Activated T-cell treated with anti-CD3 and anti-CD28 coated beads, Interleukin-2, amount 50 U/mL, for 4 hours (primary cell): ENCODE data around the gene DGKZ. TPM values are rescaled to one million over a fixed set of nuclear protein-coding genes. Genes with fewer than 3 reads are reported as not detected.

Experiments
- ATAC-seq, 2 donors: fragments of 200-7000 bp; cut with Tn5 transposase; one replicate each; pipeline ENCODE4 v1.10.0; 2021
- DNase-seq: peaks from one replicate; pipeline ENCODE4 v3.0.0-alpha.2; 2020
- H3K27me3 Mint-ChIP-seq: one replicate; pipeline ENCODE4 v1.8.0; 2021; ENCODE audit warnings: low read depth, mixed read lengths
- H3K36me3 Mint-ChIP-seq: one replicate; pipeline ENCODE4 v1.8.0; 2022; ENCODE audit warnings: mixed read lengths; ENCODE audit not compliant: insufficient read depth
- H3K4me1 Mint-ChIP-seq: one replicate; pipeline ENCODE4 v1.8.0; 2021; ENCODE audit warnings: low read depth, mixed read lengths
- H3K4me3 Mint-ChIP-seq: one replicate; pipeline ENCODE4 v1.8.0; 2021; ENCODE audit warnings: mild to moderate bottlenecking, moderate library complexity, mixed read lengths
- H3K9me3 Mint-ChIP-seq: one replicate; pipeline ENCODE4 v1.8.0; 2021; ENCODE audit warnings: mixed read lengths
- total RNA-seq, 3 donors: library from RNA; stranded (reverse); gene quantifications; one replicate each; pipeline ENCODE4 v1.2.1, GENCODE V29; 2021

DGKZ gene
- total RNA-seq, 3 donors from 2014 or later: 112 to 122 (median 118) TPM

DNA sequence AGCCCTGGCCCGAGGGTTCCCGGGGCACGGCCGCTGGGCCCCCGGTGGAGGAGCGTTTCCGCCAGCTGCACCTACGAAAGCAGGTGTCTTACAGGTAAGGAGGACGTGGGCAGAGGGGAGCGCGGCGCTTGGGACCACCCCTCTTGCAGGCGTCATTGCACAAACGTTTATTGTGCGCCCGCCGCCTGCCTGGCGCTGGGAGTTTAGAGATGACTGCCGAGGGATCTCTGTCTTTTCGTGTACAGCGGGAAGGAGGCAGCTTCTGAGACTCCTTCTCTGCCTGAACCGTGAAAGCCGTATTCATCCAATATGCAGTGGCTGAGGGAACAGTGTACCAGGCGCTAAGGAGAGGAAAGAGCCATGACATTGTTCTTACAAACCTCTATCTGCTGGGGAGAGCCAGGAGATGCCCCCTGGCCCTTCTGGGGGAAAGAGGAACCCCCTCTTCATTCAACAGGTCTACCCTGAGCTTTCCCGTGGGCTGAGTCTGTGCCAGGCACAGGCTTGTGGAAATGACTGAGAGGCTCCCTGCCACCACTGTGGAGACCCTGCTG is 13.8 kb upstream of the DGKZ start:
- Mint-ChIP-seq H3K27me3 (peaks cover 3% of the 10 kb centered on the region), H3K4me1 (peaks cover 69% of the 10 kb centered on the region), H3K36me3 (no peaks in the 10 kb centered on the region), H3K4me3 (peak overlapping the region; percentile 77), H3K9me3 (no peaks in the 10 kb centered on the region)
- ATAC-seq (peak; percentile 10 to 13), DNase-seq (no peak)

DNA sequence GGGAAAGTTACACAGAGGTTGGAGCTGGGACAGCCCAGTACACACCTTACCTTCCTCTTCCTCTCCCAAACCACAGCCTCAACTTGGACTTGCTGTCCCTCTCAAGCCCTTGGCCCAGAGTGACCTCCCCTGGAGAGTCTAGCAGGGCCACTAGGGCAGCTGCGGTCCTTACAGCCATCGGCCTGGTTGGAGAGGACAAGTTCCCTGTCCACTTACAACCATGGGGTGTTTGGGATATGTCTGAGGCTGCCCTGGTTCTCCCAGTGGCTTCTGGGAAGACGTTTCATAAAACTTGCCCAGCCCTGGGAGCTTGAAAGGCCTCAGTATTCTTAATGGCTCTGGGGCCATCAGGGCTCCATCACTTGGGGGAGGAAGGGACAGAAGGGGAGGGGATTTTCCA is 13.1 kb upstream of the DGKZ start:
- H3K27me3 Mint-ChIP-seq: peaks cover 3% of the 10 kb centered on the region
- no peak for ATAC-seq

DNA sequence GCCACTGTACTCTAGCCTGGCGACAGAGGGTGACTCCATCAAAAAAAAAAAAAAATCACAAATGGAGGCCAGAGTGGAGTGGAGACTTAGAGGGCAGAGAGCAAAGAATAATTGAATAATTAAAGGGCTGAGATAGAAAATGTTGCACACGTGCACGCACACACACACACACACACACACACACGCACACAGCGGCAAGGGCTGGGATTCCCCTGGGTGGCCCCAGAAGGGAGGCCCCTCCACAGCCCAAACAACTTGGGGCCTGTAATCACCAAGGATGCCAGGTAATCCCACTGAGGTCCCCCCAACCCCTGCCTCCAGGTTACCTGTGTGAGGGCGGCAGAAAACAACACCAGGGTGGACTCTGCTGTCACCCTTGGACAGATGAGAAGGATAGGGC is 12.0 kb upstream of the DGKZ start:
- ATAC-seq: no peak
- peaks cover 74% of the 10 kb centered on the region for H3K4me1 Mint-ChIP-seq
- H3K27me3 Mint-ChIP-seq: peaks cover 3% of the 10 kb centered on the region
- H3K9me3 Mint-ChIP-seq: no peaks in the 10 kb centered on the region
- no peak for DNase-seq
- H3K36me3 Mint-ChIP-seq: no peaks in the 10 kb centered on the region
- no peak overlapping the region for H3K4me3 Mint-ChIP-seq

More for the DNA sequence above, 13.1 kb upstream of the DGKZ start:
- Mint-ChIP-seq H3K4me3 (peak overlapping the region; percentile 77), H3K36me3 (no peaks in the 10 kb centered on the region), H3K4me1 (peaks cover 76% of the 10 kb centered on the region), H3K9me3 (no peaks in the 10 kb centered on the region)
- no peak for DNase-seq

DNA sequence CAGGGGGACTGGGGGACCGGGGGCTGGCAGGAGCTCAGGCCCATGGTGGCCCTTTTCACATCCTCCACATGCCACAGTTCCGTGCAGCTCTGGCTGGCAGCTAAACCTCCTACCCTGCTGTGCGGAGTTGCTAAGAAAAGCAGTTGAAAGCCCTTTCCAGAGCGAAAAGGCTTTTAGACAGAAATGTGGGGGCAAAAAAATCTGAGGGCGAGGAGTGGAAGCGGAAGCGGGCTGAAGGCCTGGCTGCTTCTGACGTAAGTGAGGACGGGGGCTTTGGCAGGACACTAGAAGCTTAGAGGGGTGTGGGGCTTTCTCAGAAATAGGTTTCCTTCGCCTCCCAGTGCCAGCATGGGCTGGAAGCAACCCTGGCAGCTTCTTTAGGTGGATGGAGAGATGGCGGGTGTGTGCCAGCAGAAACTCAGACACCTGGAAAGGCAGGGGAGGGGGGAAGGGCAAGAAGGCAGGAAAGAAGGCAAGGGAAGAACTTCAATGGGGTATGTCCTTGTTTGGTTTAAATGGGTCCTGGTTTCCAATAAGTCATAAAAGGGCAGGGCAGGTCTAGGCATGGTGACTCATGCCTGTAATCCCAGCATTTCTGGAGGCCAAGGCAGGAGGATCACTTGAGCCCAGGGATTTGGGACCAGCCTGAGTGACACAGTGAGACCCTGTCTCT is 11.2 kb upstream of the DGKZ start:
- DNase-seq (no peak), ATAC-seq (no peak)
- no peaks in the 10 kb centered on the region for H3K36me3 Mint-ChIP-seq
- peaks cover 66% of the 10 kb centered on the region for H3K4me1 Mint-ChIP-seq
- H3K9me3 Mint-ChIP-seq: no peaks in the 10 kb centered on the region
- no peak overlapping the region for H3K4me3 Mint-ChIP-seq
- peaks cover 3% of the 10 kb centered on the region for H3K27me3 Mint-ChIP-seq

DNA sequence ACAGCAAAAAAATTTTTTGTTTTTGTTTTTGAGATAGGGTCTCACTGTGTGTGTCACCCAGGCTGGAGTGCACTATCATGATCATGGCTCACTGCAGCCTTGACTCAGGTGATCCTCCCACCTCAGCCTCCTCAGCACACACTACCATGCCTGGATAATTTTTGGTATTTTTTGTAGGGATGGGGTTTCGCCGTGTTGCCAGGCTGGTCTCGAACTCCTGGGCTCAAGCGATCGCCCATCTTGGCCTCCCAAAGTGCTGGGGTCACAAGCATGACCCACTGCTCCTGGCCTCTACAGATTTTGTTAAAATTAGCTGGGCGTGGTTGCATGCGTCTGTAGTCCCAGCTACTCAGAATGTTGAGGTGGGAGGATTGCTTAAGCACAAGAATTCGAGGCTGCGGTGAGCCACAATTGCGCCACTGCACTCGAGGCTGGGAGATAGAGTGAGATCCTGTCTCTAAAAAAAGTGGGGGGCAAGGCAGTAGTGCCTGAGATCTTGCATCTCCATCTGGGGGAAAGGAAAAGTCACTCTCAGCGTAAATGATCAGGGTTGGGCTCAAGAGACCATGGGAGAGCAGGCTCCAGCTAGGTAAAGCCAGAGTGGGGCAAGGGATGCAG is 10.6 kb upstream of the DGKZ start:
- Mint-ChIP-seq H3K4me1 (peaks cover 66% of the 10 kb centered on the region), H3K9me3 (no peaks in the 10 kb centered on the region), H3K36me3 (no peaks in the 10 kb centered on the region), H3K4me3 (no peak overlapping the region), H3K27me3 (peaks cover 1% of the 10 kb centered on the region)
- ATAC-seq (no peak), DNase-seq (no peak)

DNA sequence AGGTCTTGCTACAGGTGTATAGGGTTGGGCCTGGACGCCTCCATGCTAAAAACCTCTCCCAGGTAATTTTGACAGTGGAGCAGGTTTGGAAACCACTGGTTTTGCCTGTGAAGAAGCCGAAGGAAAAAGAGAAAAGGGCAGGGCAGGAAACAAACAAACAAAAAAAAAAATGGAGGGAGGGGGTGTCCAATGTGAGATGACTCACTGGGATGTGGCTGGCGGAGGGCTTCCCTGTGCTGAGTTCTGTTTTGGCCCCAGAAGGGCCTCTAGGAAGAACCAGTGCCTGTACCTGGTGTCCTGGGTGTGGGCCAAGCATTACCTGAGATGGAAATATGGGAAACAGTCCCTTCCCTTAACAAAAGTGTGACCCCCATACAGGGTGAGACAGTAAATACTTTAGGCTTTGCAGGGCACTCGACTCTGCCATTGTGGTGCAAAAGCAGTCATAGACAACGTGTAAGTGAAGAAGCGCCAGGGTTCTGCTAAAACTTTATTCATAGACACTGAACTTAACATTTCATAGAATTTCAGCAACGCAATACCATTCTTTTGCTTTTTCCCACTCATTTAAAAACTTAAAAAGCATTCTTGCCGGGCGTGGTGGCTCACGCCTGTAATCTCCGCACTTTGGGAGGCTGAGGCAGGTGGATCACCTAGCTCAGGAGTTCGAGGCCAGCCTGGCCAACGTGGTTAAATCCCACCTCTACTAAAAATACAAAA is 9.5 kb upstream of the DGKZ start:
- H3K4me1 Mint-ChIP-seq: peaks cover 68% of the 10 kb centered on the region
- no peak for DNase-seq
- H3K9me3 Mint-ChIP-seq: no peaks in the 10 kb centered on the region
- peaks cover 1% of the 10 kb centered on the region for H3K27me3 Mint-ChIP-seq
- no peaks in the 10 kb centered on the region for H3K36me3 Mint-ChIP-seq
- ATAC-seq: no peak
- no peak overlapping the region for H3K4me3 Mint-ChIP-seq

DNA sequence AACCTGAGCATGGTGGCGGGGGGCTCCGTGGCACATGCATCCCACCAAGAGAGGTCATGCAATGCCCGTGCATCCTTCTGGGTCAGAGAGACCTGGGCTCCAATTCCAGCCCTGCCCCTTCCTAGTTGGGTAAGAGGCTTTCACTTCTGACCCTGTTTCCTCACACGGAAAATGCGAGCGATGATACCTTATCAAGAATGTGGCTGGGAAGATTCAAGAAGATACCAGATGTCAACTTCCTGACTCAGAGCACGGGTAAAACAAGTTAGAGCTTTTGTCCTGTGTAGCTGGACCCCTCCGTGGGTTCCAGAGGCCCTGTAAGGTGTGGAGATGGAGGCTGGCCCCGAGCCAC is 8.7 kb upstream of the DGKZ start:
- Mint-ChIP-seq H3K36me3 (no peaks in the 10 kb centered on the region), H3K9me3 (no peaks in the 10 kb centered on the region), H3K27me3 (no peaks in the 10 kb centered on the region), H3K4me3 (no peak overlapping the region), H3K4me1 (peaks cover 72% of the 10 kb centered on the region)
- no peak for DNase-seq
- no peak for ATAC-seq

DNA sequence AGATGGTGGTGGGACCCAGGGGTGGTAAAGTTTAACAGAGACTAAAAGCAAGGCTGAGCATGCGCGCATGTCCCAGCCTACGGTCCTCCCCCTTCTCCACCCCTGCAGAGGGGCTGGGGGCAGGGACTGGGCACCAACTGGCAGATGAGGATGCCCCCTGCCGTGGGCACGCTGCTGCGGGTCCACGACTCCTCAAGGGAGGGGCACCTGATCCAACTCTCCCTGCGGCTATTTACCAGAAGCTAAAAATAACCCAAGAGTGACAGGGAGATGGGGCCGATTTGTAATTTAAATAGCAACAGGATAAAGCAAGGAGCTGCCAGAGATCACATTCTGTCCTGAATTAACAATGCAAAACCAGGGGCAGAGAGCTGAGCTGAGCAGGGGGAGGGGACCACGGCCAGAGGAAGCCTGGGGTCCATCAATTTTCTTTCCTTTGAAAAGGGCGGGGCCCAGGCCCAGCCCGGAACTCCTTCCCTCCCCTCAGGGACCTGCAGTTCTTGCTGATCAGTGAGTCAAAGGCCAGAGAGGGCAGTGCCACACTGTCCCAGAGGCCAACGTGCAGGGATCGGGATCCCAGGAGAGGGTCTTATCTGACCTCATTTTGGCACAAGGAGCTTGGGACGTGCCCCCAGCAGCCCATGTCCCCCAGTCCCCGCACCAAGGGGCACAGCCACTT is 8.1 kb upstream of the DGKZ start:
- no peak overlapping the region for H3K4me3 Mint-ChIP-seq
- no peak for ATAC-seq

DNA sequence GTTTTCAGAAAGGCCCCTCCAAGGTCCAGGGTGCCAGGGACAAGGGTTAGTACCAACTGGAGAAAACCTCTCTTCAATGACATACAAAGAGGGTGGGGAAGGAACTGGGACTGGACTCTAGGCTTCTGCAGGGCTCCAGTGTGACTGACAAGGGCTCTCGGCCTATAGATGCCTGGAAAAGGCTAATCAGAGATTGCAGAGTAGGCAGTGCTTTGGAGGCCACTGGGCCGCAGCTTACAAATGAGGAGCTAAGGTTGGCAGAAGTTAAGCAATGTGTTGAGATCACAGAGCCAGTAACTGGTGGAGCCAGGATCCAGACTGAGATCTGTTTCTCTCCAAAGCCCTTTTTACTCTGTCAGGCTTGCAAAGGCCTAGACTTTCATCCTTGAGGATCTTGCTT is 7.4 kb upstream of the DGKZ start:
- Mint-ChIP-seq H3K4me1 (peaks cover 72% of the 10 kb centered on the region), H3K4me3 (no peak overlapping the region), H3K27me3 (no peaks in the 10 kb centered on the region), H3K36me3 (no peaks in the 10 kb centered on the region), H3K9me3 (no peaks in the 10 kb centered on the region)
- DNase-seq: no peak
- ATAC-seq: no peak

More for the DNA sequence above, 8.1 kb upstream of the DGKZ start:
- Mint-ChIP-seq H3K27me3 (no peaks in the 10 kb centered on the region), H3K9me3 (no peaks in the 10 kb centered on the region), H3K4me1 (peaks cover 72% of the 10 kb centered on the region), H3K36me3 (no peaks in the 10 kb centered on the region)
- DNase-seq: no peak

DNA sequence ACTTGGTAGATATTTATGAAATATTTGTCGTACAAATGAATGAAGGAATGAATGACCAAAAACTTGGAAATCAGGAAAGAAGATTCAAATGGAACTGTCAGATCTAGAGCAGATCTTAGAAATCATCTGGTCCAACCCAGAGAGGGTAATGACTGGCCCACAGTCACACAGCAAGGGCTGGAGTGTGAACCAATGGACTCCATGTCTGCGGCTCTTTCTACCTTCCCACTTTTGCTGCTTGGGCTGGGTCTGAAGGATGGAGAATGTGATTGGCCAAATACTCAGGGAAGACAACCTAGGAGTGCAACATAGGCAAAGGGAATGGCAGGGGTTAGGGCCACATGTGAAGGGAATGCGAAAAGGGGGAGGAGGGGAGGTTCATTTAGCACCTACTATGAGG is 5.8 kb upstream of the DGKZ start:
- DNase-seq (no peak), ATAC-seq (no peak)
- peaks cover 76% of the 10 kb centered on the region for H3K4me1 Mint-ChIP-seq
- H3K9me3 Mint-ChIP-seq: no peaks in the 10 kb centered on the region
- no peaks in the 10 kb centered on the region for H3K27me3 Mint-ChIP-seq
- no peaks in the 10 kb centered on the region for H3K36me3 Mint-ChIP-seq
- H3K4me3 Mint-ChIP-seq: no peak overlapping the region

DNA sequence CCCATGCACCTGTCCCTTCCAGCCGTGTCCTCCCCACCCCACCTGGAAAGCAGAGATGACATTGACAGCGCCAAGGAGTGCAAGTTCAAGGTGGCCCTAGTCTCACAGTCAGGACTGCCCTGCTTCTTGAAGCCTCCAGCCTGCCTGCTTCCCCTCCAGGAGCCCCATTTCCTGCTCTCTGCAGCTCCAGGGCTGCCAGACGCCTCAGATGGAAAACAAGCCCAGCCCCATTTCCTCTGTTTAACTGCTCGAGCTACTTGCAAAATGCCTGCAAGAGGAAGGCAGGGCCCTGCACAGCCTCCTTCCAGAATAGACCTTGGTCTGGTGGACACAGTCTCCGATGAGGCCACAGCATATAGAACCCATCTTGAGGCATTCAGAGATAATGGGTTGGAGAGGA is 5.0 kb upstream of the DGKZ start:
- H3K27me3 Mint-ChIP-seq: no peaks in the 10 kb centered on the region
- H3K4me3 Mint-ChIP-seq: no peak overlapping the region
- DNase-seq: no peak
- no peaks in the 10 kb centered on the region for H3K36me3 Mint-ChIP-seq
- H3K9me3 Mint-ChIP-seq: no peaks in the 10 kb centered on the region
- peaks cover 80% of the 10 kb centered on the region for H3K4me1 Mint-ChIP-seq
- no peak for ATAC-seq

DNA sequence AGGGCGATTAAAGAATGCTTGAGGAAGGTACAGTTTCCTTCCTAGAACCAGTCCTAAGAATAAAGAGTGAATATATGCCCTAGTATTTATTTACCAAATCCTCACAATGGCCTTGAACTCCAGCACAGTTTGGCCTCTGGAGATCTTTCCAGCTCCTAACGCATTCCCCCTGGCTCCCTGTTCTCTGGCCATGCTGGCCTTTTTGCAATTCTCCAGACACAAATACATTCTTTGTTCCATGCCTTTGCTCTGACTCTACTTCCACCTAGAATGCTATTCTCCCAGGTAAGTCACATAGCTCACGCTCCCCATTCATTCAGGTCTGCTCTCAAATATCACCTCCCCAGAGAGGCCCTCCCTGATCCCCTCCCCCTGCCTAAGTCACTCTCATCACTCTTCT is 3.7 kb upstream of the DGKZ start:
- no peaks in the 10 kb centered on the region for H3K36me3 Mint-ChIP-seq
- ATAC-seq (no peak), DNase-seq (no peak)
- peaks cover 75% of the 10 kb centered on the region for H3K4me1 Mint-ChIP-seq
- no peaks in the 10 kb centered on the region for H3K27me3 Mint-ChIP-seq
- H3K9me3 Mint-ChIP-seq: no peaks in the 10 kb centered on the region
- H3K4me3 Mint-ChIP-seq: no peak overlapping the region

DNA sequence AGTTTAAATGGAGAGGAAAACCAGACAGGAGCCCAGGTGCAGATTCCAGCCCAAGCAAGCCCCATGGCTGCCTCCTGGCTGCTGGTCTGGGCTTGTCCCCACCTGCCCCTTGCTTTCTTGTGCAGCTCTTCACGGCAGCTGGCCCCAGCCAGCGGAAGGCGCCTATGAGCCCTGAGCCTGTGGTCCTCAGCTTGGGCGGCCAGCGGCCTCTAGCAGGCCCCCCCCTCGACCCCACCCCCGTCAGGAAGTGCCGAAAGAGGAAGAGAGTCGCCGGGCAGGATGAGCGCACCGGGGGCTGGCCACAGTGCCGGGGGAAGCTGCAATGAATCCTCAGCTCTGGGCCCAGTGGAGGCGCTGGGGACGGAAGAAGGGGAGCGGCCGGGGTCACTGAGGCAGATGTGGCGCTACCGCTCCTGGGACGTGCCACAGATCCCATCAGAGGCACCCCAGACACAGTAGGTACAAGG is 2.1 kb upstream of the DGKZ start:
- Mint-ChIP-seq H3K36me3 (no peaks in the 10 kb centered on the region), H3K4me3 (peak overlapping the region; percentile 84), H3K27me3 (no peaks in the 10 kb centered on the region), H3K4me1 (peaks cover 77% of the 10 kb centered on the region), H3K9me3 (no peaks in the 10 kb centered on the region)
- ATAC-seq: no peak
- no peak for DNase-seq

DNA sequence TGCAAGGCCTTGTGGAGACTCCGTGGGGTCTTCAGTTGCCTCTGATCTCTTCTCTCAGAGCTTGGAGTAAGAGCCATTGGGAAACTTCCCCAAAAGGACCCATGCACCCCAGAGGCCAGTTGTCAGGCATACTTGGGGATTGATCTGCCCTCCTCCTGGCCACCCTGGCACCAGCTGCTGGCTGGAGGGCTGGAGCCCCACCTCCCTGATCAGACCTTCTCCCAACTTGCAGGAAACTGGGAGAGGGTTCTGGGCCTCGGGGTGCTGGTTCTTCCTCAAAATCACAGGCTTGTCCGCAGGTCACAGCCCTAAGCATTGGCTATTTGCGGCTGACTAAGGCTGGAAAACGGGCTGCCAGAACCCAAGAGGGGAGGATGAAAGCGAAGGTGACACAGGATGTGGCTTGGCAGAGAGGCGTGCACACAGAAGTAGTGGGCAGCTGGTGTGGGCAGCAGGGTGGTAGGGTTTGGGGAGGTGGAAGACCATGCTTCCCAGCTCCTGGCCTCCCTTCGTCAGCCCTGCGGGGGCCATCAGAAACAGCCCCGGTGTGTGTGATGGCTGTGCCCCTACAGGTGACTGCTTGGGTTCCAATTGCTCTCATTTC is 1.3 kb upstream of the DGKZ start:
- ATAC-seq: no peak
- H3K36me3 Mint-ChIP-seq: no peaks in the 10 kb centered on the region
- peak overlapping the region; percentile 84 for H3K4me3 Mint-ChIP-seq
- no peak for DNase-seq
- H3K4me1 Mint-ChIP-seq: peaks cover 84% of the 10 kb centered on the region
- no peaks in the 10 kb centered on the region for H3K9me3 Mint-ChIP-seq
- no peaks in the 10 kb centered on the region for H3K27me3 Mint-ChIP-seq
